ENCODE measurements around the gene CHCHD5.
"Not testable (repeated sequence)": the region's sequence is repeated elsewhere in the genome, so short reads cannot be mapped to it uniquely, and the experiment has no call there.

GRCh38 chr2:112566508-112566907 is 17.9 kb upstream of the CHCHD5 start:
- not testable (repeated sequence) for TF ChIP-seq POLR2AphosphoS5 (IDR thresholded peaks at IDR 0.05; ENCODE audit: low read length); USF1 (IDR thresholded peaks at IDR 0.05; ENCODE audit: borderline replicate concordance, extremely low read length, insufficient read depth, low read depth, low read length); SUPT20H (IDR thresholded peaks at IDR 0.05; ENCODE audit: borderline replicate concordance, control insufficient read depth, low read depth, low read length); REST (IDR thresholded peaks at IDR 0.05; ENCODE audit: low read depth, low read length); ASH2L (IDR thresholded peaks at IDR 0.05; ENCODE audit: borderline replicate concordance, low read depth); CTCF (IDR thresholded peaks at IDR 0.05 in 2 of 3, conservative IDR thresholded peaks at IDR 0.05 in 1 of 3; ENCODE audit: control insufficient read depth in 2 of 3, extremely low read depth in 1 of 3, insufficient read depth in 1 of 3, low read depth in 3 of 3, low read length in 3 of 3); HDAC2 (IDR thresholded peaks at IDR 0.05); SIX5 (IDR thresholded peaks at IDR 0.05; ENCODE audit: low read depth, low read length, severe bottlenecking); ATF7 (IDR thresholded peaks at IDR 0.05; ENCODE audit: low read depth); KDM1A (IDR thresholded peaks at IDR 0.05; ENCODE audit: borderline replicate concordance)
